ENCODE measurements around the gene PXDN. TPM values are rescaled to one million over a fixed set of nuclear protein-coding genes. Genes with fewer than 3 reads are reported as not detected.

Gene PXDN
- total and polyA plus RNA-seq, 8 donors = 3.3 to 71.6 (median 28.0) TPM

DNA sequence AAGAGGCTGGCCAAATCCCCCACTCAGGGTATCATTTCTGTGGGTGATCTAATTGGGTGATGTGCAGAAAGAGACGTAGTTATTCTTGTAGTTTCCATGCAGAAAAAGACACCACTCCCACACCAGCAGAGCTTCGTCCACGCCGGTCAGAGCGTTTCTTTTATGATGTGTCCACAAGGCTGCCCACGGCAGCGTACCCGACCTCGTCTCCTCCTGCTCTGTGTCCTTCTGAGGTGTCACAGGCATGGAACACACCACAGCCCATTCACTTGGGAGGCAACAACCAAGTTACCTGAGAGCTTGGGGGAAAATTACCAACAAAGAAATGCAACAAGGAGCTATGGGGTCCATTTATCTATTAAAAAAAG is 131.3 kb downstream of the PXDN start:
- no peak for TF ChIP-seq EP300 (IDR thresholded peaks at IDR 0.05)
- TF ChIP-seq, protein P1, sequence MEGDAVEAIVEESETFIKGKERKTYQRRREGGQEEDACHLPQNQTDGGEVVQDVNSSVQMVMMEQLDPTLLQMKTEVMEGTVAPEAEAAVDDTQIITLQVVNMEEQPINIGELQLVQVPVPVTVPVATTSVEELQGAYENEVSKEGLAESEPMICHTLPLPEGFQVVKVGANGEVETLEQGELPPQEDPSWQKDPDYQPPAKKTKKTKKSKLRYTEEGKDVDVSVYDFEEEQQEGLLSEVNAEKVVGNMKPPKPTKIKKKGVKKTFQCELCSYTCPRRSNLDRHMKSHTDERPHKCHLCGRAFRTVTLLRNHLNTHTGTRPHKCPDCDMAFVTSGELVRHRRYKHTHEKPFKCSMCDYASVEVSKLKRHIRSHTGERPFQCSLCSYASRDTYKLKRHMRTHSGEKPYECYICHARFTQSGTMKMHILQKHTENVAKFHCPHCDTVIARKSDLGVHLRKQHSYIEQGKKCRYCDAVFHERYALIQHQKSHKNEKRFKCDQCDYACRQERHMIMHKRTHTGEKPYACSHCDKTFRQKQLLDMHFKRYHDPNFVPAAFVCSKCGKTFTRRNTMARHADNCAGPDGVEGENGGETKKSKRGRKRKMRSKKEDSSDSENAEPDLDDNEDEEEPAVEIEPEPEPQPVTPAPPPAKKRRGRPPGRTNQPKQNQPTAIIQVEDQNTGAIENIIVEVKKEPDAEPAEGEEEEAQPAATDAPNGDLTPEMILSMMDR (IDR thresholded peaks at IDR 0.05) = no peak
- no peak for TF ChIP-seq POLR2A (IDR thresholded peaks at IDR 0.05)
- no peak for TF ChIP-seq POLR2AphosphoS5 (IDR thresholded peaks at IDR 0.05)
- Histone ChIP-seq H3K36me3 (no peaks in the 10 kb centered on the region), H3K27ac (no peak overlapping the region), H3K9me3 (no peaks in the 10 kb centered on the region), H3K4me3 (no peak overlapping the region), H3K27me3 (peaks cover 0 to 6% (median 0%) of the 10 kb centered on the region in 3 donors), H3K4me1 (no peaks in the 10 kb centered on the region)
- no peak for DNase-seq
- intact Hi-C loops (cut with DNase I; ENCODE audit: low total_unique reads) = no loop called here
- WGBS, 5 donors = 80 to 95% (median 89%) methylated on average over 9 of the region's 9 CpGs

DNA sequence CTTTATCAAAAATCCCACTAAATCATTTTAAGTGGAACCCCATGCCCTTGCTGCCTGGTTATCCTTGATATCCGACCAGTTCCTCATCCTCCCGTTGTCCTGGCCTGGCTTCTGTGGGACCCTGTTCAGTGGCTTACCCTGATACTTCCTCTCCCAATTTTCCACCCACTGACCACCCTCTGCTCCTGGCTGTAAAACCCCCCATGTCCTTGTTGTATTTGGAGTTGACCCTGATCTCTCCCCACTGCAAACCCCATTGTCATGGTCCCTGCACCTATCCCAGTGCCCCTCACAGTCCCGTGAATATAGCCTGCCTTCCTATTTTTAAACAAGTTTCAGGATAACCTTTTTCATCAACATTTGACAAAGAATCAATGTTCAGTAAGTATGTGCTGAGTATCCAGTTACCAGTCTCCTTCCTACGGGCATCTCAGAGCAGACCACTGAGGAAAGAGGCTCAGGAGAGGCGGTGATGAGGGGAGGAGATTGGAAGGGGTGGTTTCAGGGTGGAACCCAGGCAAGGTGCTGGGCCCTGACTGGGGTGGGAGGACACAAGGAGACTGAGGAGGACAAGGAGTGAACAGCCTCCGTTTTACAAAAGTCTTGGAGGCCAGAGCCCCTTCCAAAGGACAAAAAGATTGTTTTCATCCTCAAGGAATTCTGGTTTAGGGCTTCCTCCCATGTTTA is 131.8 kb downstream of the PXDN start:
- Histone ChIP-seq H3K27me3 (peaks cover 0 to 6% (median 0%) of the 10 kb centered on the region in 3 donors), H3K4me3 (no peak overlapping the region), H3K27ac (no peak overlapping the region), H3K4me1 (no peaks in the 10 kb centered on the region), H3K9me3 (no peaks in the 10 kb centered on the region), H3K36me3 (no peaks in the 10 kb centered on the region)
- WGBS, 5 donors = 76 to 83% (median 81%) methylated on average over 6 of the region's 6 CpGs
- TF ChIP-seq POLR2AphosphoS5 (IDR thresholded peaks at IDR 0.05) = no peak
- no peak for TF ChIP-seq POLR2A (IDR thresholded peaks at IDR 0.05)
- TF ChIP-seq, protein P1 (IDR thresholded peaks at IDR 0.05) = no peak
- no peak for TF ChIP-seq EP300 (IDR thresholded peaks at IDR 0.05)
- no peak for DNase-seq
- intact Hi-C loops (cut with DNase I; ENCODE audit: low total_unique reads) = no loop called here

DNA sequence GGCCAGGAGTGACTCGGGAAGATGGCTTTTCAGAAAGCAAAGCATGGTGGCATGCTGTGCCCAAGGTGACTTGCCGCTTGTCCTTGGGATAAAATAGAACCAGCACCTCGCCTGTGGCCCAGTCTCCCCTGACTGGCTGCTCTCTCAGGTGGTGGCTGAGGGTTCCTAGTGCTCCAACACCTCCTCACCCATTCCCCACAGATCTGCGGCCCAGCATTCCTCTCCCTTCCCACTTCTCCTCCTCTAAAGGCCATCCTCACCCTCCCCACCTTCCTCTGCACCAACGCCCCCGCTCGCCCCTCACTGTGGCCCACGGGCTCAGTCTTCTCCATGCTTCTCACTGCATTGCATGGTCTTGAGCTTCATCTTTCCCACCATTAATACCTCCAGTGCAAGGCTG is 132.4 kb downstream of the PXDN start:
- Histone ChIP-seq H3K36me3 (no peaks in the 10 kb centered on the region), H3K9me3 (no peaks in the 10 kb centered on the region), H3K4me3 (no peak overlapping the region), H3K27ac (no peak overlapping the region), H3K27me3 (peaks cover 0 to 6% (median 0%) of the 10 kb centered on the region in 3 donors), H3K4me1 (no peaks in the 10 kb centered on the region)
- DNase-seq = no peak
- intact Hi-C loops (cut with DNase I; ENCODE audit: low total_unique reads) = no loop called here
- 71 to 86% (median 78%) methylated on average over 8 of the region's 8 CpGs for WGBS, 5 donors
- TF ChIP-seq POLR2AphosphoS5 (IDR thresholded peaks at IDR 0.05) = no peak
- no peak for TF ChIP-seq POLR2A (IDR thresholded peaks at IDR 0.05)
- no peak for TF ChIP-seq EP300 (IDR thresholded peaks at IDR 0.05)

DNA sequence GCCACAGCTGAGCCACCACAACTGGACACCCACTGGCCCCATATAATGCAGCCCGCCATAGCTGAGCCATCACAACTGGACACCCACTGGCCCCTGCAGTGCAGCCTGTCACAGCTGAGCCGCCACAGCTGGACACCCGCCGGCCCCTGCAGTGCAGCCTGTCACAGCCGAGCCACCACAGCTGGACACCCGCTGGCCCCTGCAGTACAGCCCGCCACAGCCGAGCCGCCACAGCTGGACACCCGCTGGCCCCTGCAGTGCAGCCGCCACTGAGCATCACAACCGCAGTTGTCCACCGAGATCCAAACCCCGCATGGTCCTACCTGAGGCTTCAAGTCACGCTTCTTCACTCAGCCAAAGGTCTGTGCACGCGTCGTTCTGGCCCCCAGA is 134.2 kb downstream of the PXDN start:
- Histone ChIP-seq H3K4me1 (peaks cover 0 to 16% (median 5%) of the 10 kb centered on the region in 4 donors), H3K36me3 (no peaks in the 10 kb centered on the region), H3K27me3 (peaks cover 0 to 7% (median 0%) of the 10 kb centered on the region in 3 donors), H3K9me3 (no peaks in the 10 kb centered on the region), H3K27ac (no peak overlapping the region), H3K4me3 (no peak overlapping the region)
- intact Hi-C loops (cut with DNase I; ENCODE audit: low total_unique reads) = no loop called here
- TF ChIP-seq POLR2A (IDR thresholded peaks at IDR 0.05) = no peak
- no peak for TF ChIP-seq EP300 (IDR thresholded peaks at IDR 0.05)
- no peak for DNase-seq
- WGBS, 5 donors = 80 to 92% (median 86%) methylated on average over 17 to 18 of the region's 18 CpGs

DNA sequence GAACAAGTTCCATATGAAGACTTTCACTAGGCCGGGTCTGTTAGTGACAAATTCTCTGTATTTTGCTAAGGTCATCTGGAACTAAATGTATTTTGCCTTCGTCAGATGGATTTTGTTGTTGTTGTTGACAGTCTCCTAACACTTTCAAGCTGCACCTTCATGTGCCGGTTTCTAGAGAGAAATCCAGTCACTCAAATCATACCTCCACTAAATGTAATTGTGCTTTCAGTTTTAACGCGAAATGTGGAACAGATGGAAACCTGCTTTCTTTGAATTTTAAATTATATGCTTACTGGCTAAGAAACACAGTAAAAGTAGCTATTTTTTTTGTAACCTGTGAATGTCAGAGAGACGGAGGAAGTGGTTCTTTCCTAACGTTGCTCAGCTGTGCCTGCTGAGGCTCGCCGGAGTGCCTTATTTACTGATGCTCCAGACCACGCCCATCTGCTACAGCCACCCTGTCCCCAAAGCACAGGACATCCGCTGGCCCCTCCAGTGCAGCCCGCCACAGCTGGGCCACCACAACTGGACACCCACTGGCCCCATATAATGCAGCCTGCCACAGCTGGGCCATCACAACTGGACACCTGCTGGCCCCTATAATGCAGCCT is 134.7 kb downstream of the PXDN start:
- DNase-seq = no peak
- TF ChIP-seq, protein P1 (IDR thresholded peaks at IDR 0.05) = no peak
- TF ChIP-seq POLR2AphosphoS5 (IDR thresholded peaks at IDR 0.05) = no peak
- no peak for TF ChIP-seq EP300 (IDR thresholded peaks at IDR 0.05)
- H3K36me3 ChIP-seq = no peaks in the 10 kb centered on the region
- H3K4me3 ChIP-seq = no peak overlapping the region
- intact Hi-C loops (cut with DNase I; ENCODE audit: low total_unique reads) = no loop called here
- H3K27me3 ChIP-seq = peaks cover 0 to 12% (median 0%) of the 10 kb centered on the region in 3 donors
- H3K9me3 ChIP-seq = no peaks in the 10 kb centered on the region
- WGBS, 5 donors = 51 to 67% (median 65%) methylated on average over 10 to 12 of the region's 12 CpGs
- peaks cover 0 to 19% (median 5%) of the 10 kb centered on the region in 4 donors for H3K4me1 ChIP-seq
- no peak overlapping the region for H3K27ac ChIP-seq

All from stomach (tissue), 9 donors.